ENCODE data around the gene KCNA5. TPM values are rescaled to one million over a fixed set of nuclear protein-coding genes. Genes with fewer than 3 reads are reported as not detected.
A peak's percentile ranks its signal among the peaks of the same experiment; 100 is the strongest.

The KCNA5 gene
- total RNA-seq, 1 experiment from 2014 or later: not detected

DNA sequence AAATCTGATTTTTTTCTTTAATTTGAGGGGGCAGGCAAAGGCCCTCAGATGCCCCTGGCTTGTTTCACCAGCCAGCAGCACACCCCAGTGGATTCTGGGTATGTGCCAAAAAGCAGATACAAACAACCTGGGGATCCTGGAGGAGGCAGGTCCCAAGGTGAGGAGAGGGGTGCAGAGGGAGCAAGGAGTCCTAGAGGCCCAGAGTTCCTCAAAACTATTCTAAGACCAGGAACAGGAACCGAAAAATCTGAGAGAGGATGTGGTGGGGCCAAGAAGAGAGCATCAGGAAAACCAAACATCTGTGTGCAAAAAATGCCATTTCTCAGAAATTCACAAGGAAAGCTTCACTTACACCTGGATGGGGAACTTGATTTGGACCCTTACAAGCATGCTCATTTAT lies 8.2 kb downstream of the KCNA5 start:
- in situ Hi-C loops (cut with HindIII; ENCODE audit: low sequenced_read_pairs): no loop called here
- no peak for DNase-seq (ENCODE audit: low spot score)

DNA sequence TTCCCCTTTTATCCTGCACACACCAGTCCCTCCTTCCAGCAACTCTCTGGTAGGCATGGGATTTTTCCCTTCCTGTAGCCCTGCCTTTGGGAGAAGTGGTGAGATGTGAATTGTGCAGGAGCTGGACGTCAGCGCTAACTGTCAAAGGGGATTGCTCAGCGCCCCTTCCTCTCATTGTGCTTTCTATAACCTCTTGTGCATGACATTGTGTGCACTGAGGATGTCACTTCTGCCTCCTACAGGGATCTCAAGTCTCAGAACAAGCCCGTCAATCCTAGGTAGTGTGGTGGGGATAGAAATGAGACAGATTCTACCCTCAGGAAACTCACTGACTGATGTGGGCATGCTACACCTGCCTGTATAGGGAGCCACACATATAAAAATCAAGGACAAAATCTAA lies 8.7 kb downstream of the KCNA5 start:
- in situ Hi-C loops (cut with HindIII; ENCODE audit: low sequenced_read_pairs): no loop called here
- no peak for DNase-seq (ENCODE audit: low spot score)

DNA sequence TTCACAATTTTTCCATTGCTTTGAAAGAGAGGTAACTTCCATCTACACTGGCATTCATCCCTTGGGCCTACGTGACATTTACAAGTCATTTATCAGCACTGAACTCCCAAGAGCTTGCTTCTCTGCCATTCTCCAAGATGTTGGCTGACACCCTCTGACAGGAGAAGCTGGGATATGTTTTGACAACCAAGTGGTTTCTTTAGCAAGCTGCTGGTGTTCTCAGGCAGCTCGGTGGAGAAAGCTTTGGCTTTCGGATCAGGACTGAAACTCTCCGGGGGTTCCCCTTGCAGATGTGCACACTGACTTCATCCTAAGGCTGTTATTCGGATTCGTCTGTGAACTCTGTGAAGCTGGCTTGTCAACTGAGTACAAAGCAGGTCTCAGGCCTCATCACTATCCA lies 15.7 kb downstream of the KCNA5 start:
- no peak for DNase-seq (ENCODE audit: low spot score)
- in situ Hi-C loops (cut with HindIII; ENCODE audit: low sequenced_read_pairs): no loop called here

DNA sequence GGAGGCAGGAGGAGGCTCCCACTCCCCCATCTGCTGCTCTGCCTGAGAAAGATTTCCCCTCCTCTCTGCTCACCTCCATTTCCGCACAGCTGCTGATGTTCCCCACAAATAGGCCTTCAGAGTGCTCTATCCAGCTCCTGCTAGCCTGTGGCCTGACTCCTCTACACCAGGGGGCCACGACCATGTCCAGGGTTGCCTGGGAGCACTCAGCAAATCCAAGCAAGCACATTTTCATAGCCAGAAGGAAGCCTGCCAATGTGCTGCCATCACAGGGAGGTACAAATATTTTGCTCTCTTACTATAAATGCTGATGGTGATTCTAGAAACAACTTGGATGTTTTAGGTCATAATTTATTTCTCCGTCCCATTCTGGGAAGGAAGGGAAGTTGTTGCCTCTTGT lies 17.3 kb downstream of the KCNA5 start:
- in situ Hi-C loops (cut with HindIII; ENCODE audit: low sequenced_read_pairs): no loop called here
- no peak for DNase-seq (ENCODE audit: low spot score)

DNA sequence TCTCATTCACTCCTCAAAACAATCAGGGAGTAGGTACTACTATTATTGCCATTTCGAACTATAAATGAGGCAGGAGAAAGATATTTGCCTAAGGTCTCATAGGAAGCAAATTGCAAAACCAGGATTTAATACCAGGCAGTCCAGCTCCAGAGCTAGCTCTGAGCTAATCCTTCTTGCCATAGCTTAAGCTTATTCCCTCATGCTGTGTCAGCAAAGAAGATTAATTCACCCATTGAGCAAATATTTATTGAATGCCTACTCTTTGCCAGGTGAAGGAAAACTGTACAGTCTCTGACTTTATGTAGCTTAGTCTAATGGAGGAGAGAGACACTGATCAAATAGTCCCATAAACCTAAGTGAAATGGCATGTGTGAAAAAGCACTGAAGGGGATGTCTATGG lies 19.5 kb downstream of the KCNA5 start:
- in situ Hi-C loops (cut with HindIII; ENCODE audit: low sequenced_read_pairs): no loop called here

DNA sequence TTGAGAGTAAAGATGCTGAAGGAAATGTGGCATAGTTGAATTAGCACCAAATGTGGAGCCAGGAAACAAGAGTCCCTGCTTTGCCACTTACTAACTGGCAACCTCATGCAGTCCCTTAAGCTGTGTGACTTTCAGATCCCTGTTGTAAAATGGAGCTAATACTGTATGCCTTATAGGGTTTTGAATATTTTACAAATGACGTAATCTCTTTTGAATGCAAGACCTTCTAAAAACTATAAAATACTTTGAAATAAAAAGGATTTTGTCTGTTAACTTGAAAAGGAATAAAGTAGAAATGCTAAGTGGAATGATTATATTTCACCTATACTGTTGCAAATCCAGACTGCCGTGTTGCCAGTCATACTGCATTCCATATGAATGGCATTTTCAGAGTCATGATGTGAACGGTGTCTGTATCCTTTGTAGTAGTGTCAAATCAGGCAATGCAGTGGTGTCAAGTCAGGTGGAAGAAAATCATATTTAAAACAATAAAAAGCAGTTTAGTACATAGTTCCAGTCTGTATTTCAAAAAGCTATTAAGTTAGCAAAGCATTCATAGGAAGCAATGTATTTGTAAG lies 21.3 kb downstream of the KCNA5 start:
- in situ Hi-C loops (cut with HindIII; ENCODE audit: low sequenced_read_pairs): no loop called here
- DNase-seq (ENCODE audit: low spot score): no peak

More for the DNA sequence above, 19.5 kb downstream of the KCNA5 start:
- DNase-seq (ENCODE audit: low spot score): no peak

DNA sequence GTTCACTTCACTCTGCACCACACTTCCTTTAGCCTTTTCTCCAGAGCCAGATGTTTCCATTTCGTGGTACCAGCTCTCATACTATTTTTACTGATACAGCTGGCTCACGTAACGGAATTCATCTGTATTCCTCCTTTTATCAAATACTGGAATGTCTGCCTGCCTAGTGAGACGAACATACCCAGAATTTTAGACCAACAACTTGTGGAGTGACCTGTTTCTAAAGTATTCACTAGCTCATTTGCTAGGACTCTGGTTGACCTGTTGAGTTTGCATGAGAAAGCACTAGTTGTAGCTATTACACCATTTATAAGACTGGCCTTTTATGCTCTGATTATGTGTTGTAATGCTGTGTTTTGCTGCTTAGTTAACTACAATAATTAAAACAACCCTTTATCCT lies 22.6 kb downstream of the KCNA5 start:
- no peak for DNase-seq (ENCODE audit: low spot score)
- in situ Hi-C loops (cut with HindIII; ENCODE audit: low sequenced_read_pairs): no loop called here

DNA sequence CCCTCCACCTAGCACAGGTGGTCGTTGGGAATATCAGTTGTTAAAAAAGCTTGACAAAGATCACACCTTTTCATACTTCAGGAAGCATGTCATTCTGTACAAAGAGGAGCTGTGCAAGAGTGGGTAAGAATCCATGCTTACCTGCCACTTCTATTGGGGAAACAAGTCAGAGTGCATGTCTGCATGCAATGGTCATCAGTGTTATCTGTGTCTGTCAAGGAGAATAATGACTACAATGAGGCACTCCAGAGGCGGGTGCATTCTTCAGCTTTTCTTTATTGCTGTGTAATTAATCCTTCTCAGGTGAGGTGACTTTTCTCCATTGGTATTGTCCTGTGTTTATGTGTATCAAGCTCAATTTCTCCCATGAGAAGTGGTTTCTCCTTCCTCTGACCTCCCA lies 24.4 kb downstream of the KCNA5 start:
- no peak for DNase-seq (ENCODE audit: low spot score)
- in situ Hi-C loops (cut with HindIII; ENCODE audit: low sequenced_read_pairs): no loop called here

DNA sequence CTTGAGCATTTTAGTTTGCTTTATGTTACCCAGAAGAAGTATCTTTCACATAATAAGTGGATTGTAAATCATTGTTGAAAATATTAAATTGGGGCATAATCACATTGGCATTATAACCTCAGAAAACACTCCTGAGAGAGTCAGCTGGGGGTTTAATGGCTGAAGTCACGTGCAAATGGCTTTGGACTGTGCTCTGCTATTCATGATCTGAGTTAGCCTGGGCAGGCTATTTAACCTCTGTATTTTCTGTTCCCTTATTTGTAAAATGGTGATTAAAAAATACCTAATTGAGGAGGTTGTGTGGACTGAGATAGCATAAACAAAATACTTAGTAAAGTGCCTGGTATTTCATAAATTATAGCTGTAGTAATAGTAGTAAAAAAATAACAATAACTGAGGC lies 24.9 kb downstream of the KCNA5 start:
- DNase-seq (ENCODE audit: low spot score): no peak
- in situ Hi-C loops (cut with HindIII; ENCODE audit: low sequenced_read_pairs): no loop called here

DNA sequence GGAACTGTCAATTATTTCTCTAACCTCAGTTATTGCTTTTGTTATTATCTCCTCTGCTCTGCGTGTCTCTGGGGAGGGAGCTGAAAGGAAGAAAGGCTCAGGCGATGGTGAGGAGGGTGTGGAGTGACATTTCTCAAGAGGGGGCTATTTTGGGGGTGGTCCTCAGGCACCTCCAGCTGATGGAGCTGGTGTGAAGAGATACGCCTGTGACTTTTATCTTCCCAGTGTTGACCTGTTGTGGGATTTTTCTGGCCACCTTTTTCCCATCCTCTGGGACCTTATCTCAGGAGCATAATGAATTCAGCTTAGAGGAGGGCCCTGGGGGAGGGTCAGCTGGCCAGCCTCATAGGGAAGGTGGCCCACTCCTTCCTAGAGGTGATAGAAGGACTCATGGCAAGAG lies 26.4 kb downstream of the KCNA5 start:
- DNase-seq (ENCODE audit: low spot score): no peak
- in situ Hi-C loops (cut with HindIII; ENCODE audit: low sequenced_read_pairs): no loop called here

DNA sequence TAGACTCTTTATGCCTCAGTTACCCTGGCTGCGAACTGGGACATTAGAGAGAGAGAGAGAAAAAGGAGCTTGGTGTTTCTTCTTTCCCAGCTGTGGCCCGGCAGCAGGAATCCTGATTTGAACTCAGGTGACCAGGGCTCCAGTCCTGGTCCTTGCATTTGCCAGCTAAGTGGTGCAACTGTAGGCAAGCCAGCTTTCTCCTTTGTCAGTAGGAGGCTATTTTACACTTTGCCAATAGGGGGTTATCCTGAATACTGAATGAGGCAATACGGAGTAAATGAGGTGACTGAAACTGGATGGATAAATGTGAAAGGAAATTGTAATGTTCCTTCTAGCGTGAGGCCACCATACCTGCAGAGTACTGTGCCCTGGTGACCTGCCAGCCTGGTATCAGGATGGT lies 27.8 kb downstream of the KCNA5 start:
- DNase-seq (ENCODE audit: low spot score): no peak
- in situ Hi-C loops (cut with HindIII; ENCODE audit: low sequenced_read_pairs): no loop called here

DNA sequence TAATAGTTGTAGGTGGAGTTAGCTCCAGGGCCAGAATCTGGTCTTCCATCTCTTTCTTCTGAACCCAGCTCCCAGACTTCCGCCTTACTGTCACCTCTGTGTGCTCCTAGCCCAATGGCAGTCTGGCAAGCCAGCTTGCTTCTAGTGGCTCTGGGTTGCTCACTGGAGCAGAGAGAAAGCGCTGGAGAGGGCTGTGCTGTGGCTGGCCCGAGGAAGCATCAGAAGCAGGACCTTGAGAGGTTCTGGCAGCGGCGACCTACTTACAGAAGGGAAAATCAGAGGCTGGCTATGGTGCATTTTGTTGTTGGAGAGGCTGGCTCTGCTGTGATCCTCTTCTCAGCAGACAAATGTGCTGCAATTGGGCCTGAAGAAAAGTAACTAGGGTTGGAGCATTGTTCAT lies 28.6 kb downstream of the KCNA5 start:
- peak; percentile 61 for DNase-seq (ENCODE audit: low spot score)
- in situ Hi-C loops (cut with HindIII; ENCODE audit: low sequenced_read_pairs): no loop called here

DNA sequence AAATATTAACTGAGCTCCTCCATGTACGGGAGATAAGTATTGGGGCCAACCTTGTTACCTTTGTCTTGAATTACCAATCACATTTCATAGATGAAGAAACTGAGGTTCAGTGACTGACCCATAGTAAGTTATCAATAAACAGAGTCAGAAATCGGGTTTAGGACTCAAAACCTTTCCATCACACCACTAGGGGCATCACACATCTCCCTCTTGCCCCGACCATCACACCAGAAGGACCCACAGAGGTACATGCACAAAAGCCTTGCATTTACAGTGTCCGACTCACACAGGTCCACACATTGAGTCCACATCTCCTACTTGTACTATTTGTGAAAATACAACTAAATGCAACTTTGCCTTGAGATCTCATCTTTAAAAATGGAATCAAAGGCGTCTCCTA lies 29.4 kb downstream of the KCNA5 start:
- in situ Hi-C loops (cut with HindIII; ENCODE audit: low sequenced_read_pairs): no loop called here
- no peak for DNase-seq (ENCODE audit: low spot score)

DNA sequence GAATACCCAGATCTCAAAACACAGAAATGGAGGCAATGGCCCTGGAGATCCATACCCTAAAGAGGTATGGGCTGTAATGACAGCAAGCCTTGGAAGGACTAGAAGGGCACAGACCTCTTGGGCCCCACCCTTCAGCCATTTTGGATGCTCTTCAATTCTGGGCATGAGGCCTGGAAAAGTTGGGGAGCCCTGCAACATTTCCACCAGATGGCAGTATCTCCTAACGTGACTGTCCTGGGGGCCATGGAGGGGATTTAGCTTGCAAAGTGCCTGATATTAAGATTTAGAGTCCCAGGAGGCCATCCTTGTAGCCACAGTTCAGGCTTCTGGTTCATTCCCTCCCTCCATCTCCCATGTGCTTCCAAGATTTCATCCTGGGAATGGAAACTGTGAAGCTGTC lies 30.2 kb downstream of the KCNA5 start:
- in situ Hi-C loops (cut with HindIII; ENCODE audit: low sequenced_read_pairs): no loop called here
- no peak for DNase-seq (ENCODE audit: low spot score)

DNA sequence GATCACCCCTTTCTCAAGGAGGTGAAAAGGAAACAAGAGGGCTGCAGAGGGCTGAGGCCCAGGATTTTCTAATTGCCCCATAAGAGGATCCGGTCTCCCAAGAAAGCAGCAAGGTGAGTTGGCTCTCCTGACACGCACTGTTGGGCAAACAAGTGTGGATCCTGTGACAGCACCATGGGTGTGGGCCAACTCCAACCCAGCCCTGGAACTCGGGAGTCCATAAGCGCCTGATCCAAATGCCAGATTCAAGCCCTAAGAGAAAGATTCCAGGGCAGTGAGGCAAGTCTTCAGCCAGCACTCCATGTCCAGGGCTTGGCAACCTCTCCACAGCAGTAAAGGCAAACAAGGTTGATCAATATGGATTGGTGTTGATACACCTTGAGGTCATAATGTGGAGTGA lies 33.1 kb downstream of the KCNA5 start:
- DNase-seq (ENCODE audit: low spot score): no peak
- in situ Hi-C loops (cut with HindIII; ENCODE audit: low sequenced_read_pairs): no loop called here

DNA sequence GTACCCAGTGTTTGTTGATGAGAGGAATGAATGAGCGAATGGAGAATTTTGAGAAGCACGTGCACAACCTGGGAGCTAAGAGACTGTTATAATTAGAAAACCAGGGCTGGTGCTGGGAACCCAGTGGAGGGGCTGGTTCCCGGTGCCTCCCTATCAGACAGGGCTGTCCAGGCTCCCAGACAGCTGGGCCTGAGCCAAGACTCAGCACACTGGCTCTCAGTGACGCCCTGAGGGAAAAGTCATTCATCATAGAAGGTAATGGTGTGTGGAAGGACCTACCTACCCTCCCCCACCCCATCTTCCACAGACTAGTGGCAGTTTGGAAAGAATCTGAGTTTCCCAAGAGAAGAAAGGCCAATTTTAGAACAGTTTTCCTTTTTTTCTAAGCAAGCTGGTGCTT lies 34.7 kb downstream of the KCNA5 start:
- DNase-seq (ENCODE audit: low spot score): no peak

DNA sequence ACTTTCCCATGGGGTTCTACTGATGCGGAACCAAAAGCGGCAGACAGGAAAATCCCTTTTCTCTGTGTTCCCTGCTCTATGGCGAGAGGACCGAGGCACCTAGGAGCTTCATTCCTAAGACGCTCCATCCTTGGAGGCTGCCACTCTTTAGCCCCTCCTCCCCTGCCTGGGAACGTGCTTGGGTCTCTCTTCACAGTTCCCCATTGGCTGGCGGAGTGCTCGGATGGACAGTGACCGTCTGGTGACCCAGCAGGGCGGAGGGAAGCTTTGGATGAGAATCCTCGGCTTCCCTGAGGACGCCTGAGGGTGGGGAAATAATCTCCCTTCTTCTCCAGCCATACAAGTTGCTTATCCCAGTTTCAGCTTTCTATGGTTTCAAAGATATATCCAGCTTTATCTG lies 37.3 kb downstream of the KCNA5 start:
- in situ Hi-C loops (cut with HindIII; ENCODE audit: low sequenced_read_pairs): no loop called here
- peak; percentile 94 for DNase-seq (ENCODE audit: low spot score)

More for the DNA sequence above, 34.7 kb downstream of the KCNA5 start:
- in situ Hi-C loops (cut with HindIII; ENCODE audit: low sequenced_read_pairs): no loop called here

DNA sequence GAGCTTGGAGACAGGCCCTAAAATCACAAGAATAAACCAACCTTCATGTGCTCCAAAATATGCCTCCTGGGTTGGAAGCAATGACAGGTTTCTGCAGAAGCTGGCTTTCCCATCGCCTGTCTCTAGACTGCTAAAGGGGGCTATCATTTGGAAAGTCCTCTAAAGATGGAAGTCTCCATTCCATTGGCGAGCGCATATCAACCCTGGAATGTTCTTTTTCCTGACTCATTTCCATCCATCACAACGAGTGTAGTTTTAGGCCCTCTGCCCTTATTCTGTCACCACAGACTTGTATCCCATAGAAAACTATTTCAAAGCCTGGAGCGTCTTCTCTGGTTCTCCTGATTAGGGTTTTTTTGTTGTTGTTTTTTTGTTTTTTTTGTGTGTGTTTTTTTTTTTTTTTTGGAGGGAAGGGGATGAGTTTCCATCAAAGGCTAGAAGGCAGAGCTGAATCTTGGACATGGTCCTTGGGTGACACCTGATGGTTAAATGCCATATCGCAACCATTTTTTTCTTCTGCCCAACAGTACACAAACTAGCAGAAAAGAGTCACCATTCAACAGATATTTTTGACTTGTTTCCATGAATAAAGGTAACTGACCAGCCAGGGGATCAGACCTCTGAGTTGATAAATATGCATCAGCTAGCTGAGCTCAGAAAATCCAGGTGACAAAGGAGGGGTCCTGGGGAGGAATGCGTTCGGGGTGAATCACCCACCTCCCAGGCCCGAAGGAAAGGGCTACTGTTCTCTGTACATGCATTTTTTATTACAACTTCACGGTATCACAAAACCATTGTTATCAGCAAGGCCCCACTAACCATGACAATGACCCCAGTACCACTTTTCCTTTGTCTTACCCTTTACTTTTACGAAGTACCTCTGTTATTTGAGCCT lies 40.5 kb downstream of the KCNA5 start:
- in situ Hi-C loops (cut with HindIII; ENCODE audit: low sequenced_read_pairs): no loop called here
- DNase-seq (ENCODE audit: low spot score): peak; percentile 81

DNA sequence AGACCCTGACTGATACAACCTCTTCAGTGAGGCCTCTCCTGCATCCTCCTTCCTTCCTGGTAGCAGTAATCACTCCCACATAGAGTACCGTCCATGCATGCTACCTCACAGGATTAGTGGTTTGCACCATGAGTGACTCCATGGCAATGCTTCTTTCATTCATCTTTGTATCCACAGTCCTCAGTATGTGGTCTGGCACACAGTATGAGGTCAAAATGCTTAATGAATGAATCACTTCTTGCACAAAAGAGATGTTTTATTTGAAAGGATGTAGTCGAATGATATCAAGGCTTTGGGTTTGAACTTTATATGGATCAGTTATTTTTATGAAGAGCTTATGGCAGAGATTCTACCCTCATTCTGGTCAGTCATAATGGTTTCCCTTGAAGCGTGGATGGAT lies 42.2 kb downstream of the KCNA5 start:
- in situ Hi-C loops (cut with HindIII; ENCODE audit: low sequenced_read_pairs): no loop called here
- no peak for DNase-seq (ENCODE audit: low spot score)

DNA sequence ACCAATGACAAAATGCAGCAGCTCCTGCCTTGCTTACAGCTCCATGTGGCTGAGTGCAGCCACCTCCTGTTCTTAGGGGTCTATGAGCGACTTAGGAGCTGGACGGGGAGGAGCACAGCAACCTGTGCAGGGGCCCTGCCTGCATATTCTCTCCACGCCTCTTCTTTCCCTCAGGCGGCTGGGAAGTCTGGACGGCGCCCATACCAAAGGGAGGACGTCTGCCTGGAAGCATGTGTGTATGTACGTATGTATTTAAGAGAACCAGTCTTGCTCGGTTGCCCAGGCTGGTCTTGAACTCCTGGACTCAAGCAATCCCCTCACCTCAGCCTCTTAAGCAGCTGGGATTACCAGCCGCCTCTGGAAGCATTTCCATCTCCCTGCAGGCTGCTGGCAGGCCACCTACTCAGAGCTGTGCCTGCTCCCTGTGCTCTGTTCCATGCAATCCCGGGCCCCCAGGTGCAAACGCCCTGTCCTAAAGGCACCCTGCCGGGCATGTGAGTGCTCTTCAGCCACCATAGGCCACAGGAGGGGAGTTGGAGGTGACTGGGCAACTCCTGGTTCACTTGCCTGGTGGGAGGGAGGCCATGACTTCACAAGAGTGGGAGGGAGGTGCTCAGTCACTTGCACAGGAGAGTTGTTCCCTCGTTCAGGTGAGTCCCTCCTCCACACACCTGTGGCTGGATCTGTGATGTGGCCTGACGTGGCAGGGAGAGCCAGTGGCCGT lies 44.3 kb downstream of the KCNA5 start:
- DNase-seq (ENCODE audit: low spot score): no peak
- in situ Hi-C loops (cut with HindIII; ENCODE audit: low sequenced_read_pairs): no loop called here

All from G401 (cell line).